ENCODE data around the gene USP24.
A peak's percentile ranks its signal among the peaks of the same experiment; 100 is the strongest.
"Not testable (repeated sequence)": the region's sequence is repeated elsewhere in the genome, so short reads cannot be mapped to it uniquely, and the experiment has no call there.

USP24 gene

DNA sequence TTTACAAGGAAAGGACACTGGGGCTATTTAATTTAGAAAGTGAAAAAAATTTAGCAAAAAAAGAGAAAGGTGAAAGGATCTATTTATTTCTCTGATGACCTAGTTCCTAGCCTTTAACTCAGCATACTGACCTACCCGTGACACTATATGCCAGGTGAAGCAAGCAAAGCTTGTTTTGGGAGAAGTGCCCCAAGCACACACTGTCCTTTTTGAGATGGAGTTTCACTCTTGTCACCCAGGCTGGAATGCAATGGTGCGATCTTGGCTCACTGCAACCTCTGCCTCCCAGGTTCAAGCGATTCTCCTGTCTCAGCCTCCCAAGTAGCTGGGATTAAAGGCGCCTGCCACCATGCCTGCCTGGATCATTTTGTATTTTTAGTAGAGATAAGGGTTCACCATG, 14.6 kb upstream of the USP24 start:
- not testable (repeated sequence) for DNase-seq (ENCODE audit: low spot score)

GRCh38 chr1:55225228-55225627, 10.1 kb upstream of the USP24 start:
- no peak for DNase-seq (ENCODE audit: low spot score)

DNA sequence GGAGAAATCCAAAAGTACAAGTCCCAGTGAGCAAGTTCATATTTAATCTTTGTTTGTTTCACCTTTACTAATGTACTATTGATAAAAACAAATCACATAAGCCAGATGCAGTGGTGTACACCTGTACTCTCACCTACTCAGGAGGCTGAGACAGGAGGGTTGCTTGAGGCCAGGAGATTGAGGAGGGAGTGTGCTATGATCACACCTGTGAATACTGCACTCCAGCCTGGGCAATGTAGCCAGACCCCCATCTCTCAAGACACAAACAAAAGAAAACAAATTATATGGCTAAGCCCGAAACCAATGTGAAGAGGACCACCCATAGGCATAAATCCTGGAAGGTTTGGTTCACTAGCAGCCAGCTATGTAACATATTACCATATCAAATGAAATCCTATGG, 9.6 kb upstream of the USP24 start:
- DNase-seq (ENCODE audit: low spot score) = no peak

DNA sequence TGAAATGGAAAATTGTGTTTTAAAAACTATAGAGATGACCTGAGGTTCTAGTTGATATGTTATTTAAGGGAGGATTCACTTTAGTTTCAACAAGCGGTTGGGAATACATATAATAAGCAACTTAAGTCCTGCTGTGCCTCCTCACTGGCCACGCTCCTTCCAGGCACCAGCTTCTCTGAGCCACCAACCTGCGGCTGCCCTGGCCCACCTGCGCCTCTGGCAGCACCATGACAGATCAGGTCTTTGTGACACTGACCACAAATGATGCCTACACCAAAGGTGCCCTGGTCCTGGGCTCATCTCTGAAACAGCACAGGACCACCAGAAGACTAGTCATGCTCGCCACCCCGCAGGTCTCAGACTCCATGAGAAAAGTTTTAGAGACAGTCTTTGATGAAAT, 7.0 kb upstream of the USP24 start:
- DNase-seq (ENCODE audit: low spot score) = no peak

- DNase-seq (ENCODE audit: low spot score) = no peak
Measured at GRCh38 chr1:55217226-55217986, 2.2 kb upstream of the USP24 start.

DNA sequence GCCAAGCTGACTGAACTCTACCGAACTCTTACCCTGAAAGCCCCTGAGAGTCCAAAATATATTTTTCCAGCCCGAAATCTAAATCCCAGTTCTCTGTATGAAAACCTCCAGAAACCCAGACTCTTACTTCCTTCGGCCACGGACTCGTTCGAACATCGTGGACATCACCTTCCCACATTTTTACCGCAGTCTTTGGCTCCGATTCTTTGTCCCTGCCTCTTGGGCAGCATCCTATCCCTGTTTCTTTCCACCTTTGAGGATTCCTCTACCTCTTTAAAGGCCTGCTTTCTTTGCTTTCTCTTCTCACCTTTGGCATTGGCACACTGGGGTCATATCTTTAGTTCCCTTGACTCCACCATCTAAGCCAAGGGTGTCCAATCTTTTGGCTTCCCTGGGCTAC, 932 bp upstream of the USP24 start:
- no peak for DNase-seq (ENCODE audit: low spot score)

DNA sequence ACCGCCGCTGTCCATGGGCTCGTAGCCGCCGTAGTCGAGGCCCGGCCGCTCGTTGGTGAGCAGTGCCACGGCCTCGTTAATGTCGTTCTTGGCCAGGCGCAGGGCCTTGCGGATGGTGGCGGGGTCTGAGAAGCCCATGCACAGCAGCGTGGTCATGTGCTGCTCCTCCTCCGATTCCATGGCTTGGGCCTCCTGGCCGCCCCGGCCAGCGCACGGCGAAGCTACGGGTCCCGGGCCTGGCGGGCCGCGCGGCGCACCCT, 300 bp downstream of the USP24 start:
- DNase-seq (ENCODE audit: low spot score) = peak; percentile 78

DNA sequence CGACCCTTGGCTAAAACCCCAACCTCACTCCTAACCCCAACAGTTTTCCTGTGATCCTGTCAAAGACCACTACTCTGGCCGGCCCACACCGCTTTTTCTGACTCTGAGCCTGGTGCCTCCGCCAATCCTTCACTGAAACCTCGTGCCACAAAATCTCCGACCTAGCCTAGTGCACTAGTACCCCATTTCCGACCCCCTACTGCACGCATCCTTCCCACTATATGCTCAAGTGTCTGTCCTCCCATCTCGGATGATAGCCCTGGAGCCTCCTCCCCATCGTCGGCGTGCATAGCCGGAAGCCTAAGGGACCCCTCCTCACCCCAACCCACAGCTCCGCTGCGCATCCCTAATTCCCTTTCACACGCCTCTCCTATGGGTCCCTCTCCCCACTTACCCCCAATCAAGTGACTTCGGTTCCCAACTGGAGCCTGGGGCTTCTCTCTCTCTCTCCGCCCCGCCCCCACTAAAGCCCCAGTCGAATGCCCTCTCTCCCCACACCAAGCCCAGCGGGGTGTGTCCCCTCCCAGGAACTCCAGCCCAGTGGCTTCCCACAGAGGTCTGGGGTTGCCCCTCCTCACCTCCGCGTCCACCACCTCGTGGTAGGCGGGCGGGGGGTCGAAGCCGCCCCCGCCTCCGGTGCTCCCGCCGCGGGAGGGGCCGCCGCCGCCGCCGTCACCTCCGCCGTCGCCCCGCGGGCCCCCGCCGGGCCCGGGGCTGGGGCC, 791 bp downstream of the USP24 start:
- peak; percentile 75 for DNase-seq (ENCODE audit: low spot score)

GRCh38 chr1:55213885-55214211, 1.3 kb downstream of the USP24 start:
- DNase-seq (ENCODE audit: low spot score) = no peak

DNA sequence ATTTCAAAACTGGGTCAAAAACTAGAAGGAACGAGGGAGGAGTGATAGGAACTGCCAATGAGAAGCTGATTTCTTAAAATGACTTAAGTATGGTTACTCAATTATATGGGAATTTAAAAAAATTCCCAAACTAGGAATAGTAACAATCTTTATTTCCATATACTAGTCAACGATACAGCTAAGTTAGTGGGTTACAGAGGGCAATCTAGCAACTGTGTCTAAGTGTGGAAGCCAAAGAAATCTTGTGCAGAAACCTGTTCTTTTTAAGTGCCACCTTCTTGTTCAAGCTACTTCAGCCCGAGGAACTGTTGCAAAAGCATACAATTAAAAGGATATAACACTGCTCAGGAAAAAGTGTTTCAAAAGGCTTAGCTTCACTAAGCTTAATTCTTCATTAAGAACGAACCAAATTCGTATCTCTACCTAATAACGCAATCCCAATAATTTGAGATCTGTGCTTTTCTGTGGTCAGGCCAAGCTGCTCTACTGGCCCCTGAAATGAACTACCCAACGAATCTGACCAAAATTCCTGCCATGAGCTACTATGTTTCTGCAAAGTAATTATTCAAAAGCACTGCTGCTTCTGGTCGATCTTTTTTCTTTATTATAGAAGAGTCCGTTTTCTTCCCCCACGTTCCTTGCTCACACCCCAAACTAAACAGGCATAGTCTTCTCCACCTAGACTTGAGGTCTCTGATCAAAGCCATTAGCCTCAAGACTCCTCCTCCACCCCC, 1.8 kb downstream of the USP24 start:
- no peak for DNase-seq (ENCODE audit: low spot score)

DNA sequence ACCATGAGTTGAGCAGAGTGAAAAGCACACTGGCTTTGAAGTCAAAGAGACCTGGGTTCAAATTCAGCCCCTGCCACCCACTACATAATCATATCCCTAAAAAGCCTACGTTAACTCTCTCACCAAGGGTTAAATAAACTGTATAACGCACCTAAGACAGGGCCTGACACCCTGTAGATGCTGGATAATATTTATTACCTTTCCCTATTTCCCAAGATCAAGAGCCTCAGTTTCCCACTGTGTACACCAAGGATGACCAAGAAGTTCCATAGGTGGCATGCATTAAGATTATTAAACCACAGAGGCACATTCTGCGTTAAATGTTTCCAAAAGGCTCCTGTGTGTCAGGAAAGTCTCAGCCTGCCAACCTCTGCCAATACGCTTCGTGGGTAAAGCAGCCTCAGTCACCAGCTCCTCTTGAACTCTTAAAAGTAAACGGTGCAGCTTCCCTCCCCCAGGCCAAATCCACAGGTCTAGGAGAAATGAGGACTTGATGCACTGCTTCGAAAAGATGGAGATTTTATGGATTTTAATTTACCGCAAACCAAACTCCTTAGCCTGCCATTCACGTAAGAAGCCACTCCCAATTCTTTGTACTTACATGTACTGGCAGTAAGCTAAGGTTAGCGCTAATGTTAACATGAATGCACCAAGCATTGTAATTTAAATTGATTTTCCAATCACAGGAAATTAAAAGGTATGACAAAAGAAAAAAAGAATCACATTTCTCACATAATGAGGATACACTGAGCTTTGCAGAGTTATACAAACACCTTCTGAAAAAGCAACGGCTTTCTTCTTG, 2.6 kb downstream of the USP24 start:
- DNase-seq (ENCODE audit: low spot score) = no peak

GRCh38 chr1:55211863-55212262, 3.3 kb downstream of the USP24 start:
- no peak for DNase-seq (ENCODE audit: low spot score)

GRCh38 chr1:55210990-55211801, 4.0 kb downstream of the USP24 start:
- DNase-seq (ENCODE audit: low spot score) = no peak

GRCh38 chr1:55209247-55209646, 5.9 kb downstream of the USP24 start:
- DNase-seq (ENCODE audit: low spot score) = no peak

DNA sequence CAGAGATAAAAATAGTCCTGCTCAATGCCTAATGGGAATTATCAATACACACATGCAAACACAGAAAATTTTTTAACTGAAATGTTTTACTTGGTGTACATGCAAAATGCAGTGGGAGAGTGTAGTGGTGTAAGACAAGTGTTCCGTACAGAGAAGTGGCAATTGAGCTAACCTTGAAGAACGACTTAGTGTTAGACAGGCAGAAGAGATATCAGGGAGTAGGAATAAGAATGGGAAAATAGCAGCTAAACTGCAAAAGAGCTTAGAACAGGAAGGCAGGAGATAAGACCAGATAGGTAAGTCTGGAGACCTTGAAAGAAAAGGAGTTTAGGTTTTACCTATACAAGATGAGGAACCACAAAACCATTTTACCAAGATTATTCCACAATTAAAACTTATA, 9.0 kb downstream of the USP24 start:
- no peak for DNase-seq (ENCODE audit: low spot score)

- DNase-seq (ENCODE audit: low spot score) = no peak
Measured at GRCh38 chr1:55204997-55205396, 10.2 kb downstream of the USP24 start.

- DNase-seq (ENCODE audit: low spot score) = no peak
Measured at GRCh38 chr1:55203064-55203463, 12.1 kb downstream of the USP24 start.

DNA sequence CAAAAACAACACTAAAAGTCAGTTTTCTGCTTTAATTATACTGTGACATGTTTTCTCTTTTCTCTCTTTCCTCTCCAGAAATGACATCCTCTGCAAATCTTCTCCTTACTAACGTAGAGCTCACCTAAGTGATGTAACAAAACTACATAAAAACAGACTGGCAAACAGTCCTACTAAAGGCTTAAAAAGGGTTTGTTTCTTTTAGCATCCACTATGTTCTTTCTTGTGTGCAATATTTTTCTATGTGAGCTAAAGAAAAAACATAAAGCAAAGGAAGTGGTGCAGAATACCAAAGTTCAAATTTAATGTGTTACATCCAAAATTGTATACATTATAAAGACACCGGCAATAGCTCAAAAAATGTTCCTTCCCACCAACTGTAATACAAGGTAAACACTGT, 14.5 kb downstream of the USP24 start:
- DNase-seq (ENCODE audit: low spot score) = no peak

GRCh38 chr1:55199735-55200134, 15.4 kb downstream of the USP24 start:
- not testable (repeated sequence) for DNase-seq (ENCODE audit: low spot score)

DNA sequence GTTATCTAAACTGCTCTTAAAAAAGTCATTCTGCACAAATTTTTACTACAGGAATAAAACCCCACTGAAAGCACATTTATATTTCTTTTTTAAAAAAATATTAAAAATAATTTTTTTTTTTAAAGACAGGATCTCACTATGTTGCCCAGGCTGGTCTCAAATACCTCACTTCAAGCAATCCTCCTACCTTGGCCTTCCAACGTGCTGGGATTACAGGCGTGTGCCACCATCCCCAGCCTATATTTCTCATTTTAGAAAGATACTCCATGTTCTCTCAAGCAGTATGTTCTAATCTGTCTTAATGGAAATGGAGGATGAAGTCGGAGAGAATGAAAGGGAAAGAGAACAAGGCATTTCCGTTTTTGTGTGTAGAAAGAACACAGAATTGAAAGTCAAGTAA, 17.1 kb downstream of the USP24 start:
- DNase-seq (ENCODE audit: low spot score) = no peak

DNA sequence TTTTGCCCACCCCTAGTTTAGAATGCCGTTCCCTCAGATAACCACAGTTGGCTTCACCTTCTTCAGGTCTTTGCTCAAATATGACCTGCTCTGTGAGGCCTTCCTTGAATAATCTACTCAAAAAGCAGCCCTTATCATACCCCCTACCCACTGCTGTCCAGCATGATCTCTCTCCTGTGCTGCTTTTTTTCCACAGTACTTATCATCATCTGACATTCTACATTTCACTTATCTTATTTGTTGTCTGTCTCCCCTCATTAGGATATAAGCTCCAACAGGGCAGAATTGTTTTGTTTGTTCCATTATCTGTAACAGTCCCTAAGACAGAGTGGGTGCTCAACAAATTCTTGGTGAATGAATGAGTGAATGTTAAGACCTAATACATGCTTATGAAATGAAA, 18.1 kb downstream of the USP24 start:
- DNase-seq (ENCODE audit: low spot score) = no peak
